ENCODE measurements around the gene FAM131B.
"Not testable (repeated sequence)": the region's sequence is repeated elsewhere in the genome, so short reads cannot be mapped to it uniquely, and the experiment has no call there.

FAM131B gene

GRCh38 chr7:143362131-143363015 is at the start of gene FAM131B:
Gene FAM131B (minus strand): TSS chr7:143362713. CDS start chr7:143362603, 110 bp downstream.
- DNase-seq = peak; percentile 76

- no peak for DNase-seq
Observed at GRCh38 chr7:143411976-143412708, 49.6 kb upstream of the FAM131B start.

- no peak for DNase-seq
Observed at GRCh38 chr7:143410521-143411004, 48.0 kb upstream of the FAM131B start.

- DNase-seq = peak; percentile 72
Observed at GRCh38 chr7:143408686-143409561, 46.4 kb upstream of the FAM131B start, which contains the start of gene EPHA1. Gene EPHA1 (minus strand): TSS chr7:143408856. CDS start chr7:143408805, 51 bp downstream.

- DNase-seq = no peak
Observed at GRCh38 chr7:143408252-143408685, 45.8 kb upstream of the FAM131B start.

- DNase-seq = peak; percentile 75
Observed at GRCh38 chr7:143407287-143408251, 45.1 kb upstream of the FAM131B start.

- DNase-seq = peak; percentile 33
Observed at GRCh38 chr7:143406002-143406357, 43.5 kb upstream of the FAM131B start.

GRCh38 chr7:143405173-143406001 is 42.9 kb upstream of the FAM131B start:
- peak; percentile 43 for DNase-seq

GRCh38 chr7:143402233-143402632 is 39.7 kb upstream of the FAM131B start:
- not testable (repeated sequence) for DNase-seq

- DNase-seq = no peak
Observed at GRCh38 chr7:143401265-143401664, 38.8 kb upstream of the FAM131B start.

- no peak for DNase-seq
Observed at GRCh38 chr7:143399642-143400041, 37.1 kb upstream of the FAM131B start.

- no peak for DNase-seq
Observed at GRCh38 chr7:143399151-143399550, 36.6 kb upstream of the FAM131B start.

GRCh38 chr7:143398616-143399015 is 36.1 kb upstream of the FAM131B start:
- DNase-seq = no peak

- DNase-seq = no peak
Observed at GRCh38 chr7:143397710-143398530, 35.4 kb upstream of the FAM131B start.

- DNase-seq = no peak
Observed at GRCh38 chr7:143396625-143397556, 34.4 kb upstream of the FAM131B start.

GRCh38 chr7:143396182-143396581 is 33.7 kb upstream of the FAM131B start:
- no peak for DNase-seq

- DNase-seq = no peak
Observed at GRCh38 chr7:143395187-143396149, 33.0 kb upstream of the FAM131B start.
